WTC11 (cell line): Measurements from ENCODE around the gene NTSR1. TPM values are rescaled to one million over a fixed set of nuclear protein-coding genes. Genes with fewer than 3 reads are reported as not detected.

ENCODE experiments used
- ATAC-seq: fragments of 200-7000 bp; cut with Tn5 transposase; 2 replicates; pipeline ENCODE4 v1.10.0; 2021; ENCODE audit warnings: mild to moderate bottlenecking, moderate library complexity
- CTCF ChIA-PET: fragments of 300-600 bp; sonication (Branson Sonifier 250); formaldehyde crosslinking; loops from one replicate; lab custom pipeline; 2021; ENCODE audit warnings: antibody characterized with exemption; lab: Charles Lee
- POLR2A ChIA-PET: fragments of 350-600 bp; sonication (Branson Sonifier 250); formaldehyde crosslinking; loops from one replicate; lab custom pipeline; 2021; ENCODE audit warnings: antibody characterized with exemption; lab: Charles Lee
- DNase-seq: peaks from one replicate; pipeline ENCODE4 v3.0.0; 2021; ENCODE audit warnings: low spot score
- H3K27ac Mint-ChIP-seq: 2 replicates; pipeline ENCODE4 v1.8.0; 2021; ENCODE audit warnings: mixed read lengths
- H3K27me3 Mint-ChIP-seq: 2 replicates; pipeline ENCODE4 v1.8.0; 2021; ENCODE audit warnings: low read depth, mild to moderate bottlenecking, moderate library complexity, mixed read lengths
- H3K36me3 Mint-ChIP-seq: 2 replicates; pipeline ENCODE4 v1.8.0; 2021; ENCODE audit warnings: mixed read lengths
- H3K4me1 Mint-ChIP-seq: 2 replicates; pipeline ENCODE4 v1.8.0; 2022; ENCODE audit warnings: mixed read lengths
- H3K4me3 Mint-ChIP-seq: 2 replicates; pipeline ENCODE4 v1.8.0; 2021; ENCODE audit warnings: mild to moderate bottlenecking, moderate library complexity, mixed read lengths
- H3K9me3 Mint-ChIP-seq: 2 replicates; pipeline ENCODE4 v1.8.0; 2021; ENCODE audit warnings: mixed read lengths
- ARID4B ChIP-seq: sonication (generic); formaldehyde crosslinking; IDR thresholded peaks from 2 replicates; pipeline ENCODE4 v1.8.0; 2023; ENCODE audit warnings: missing genetic modification reagents, mild to moderate bottlenecking, borderline replicate concordance
- ESRRA ChIP-seq: sonication (generic); formaldehyde crosslinking; IDR thresholded peaks from 2 replicates; pipeline ENCODE4 v1.8.1; 2022; ENCODE audit warnings: mild to moderate bottlenecking, missing genetic modification reagents, borderline replicate concordance
- ETV6 ChIP-seq: sonication (generic); formaldehyde crosslinking; IDR thresholded peaks from 2 replicates; pipeline ENCODE4 v1.8.1; 2022; ENCODE audit warnings: mild to moderate bottlenecking, missing genetic modification reagents
- FOXK1 ChIP-seq: sonication (generic); formaldehyde crosslinking; IDR thresholded peaks from 2 replicates; pipeline ENCODE4 v1.8.0; 2022; ENCODE audit warnings: mild to moderate bottlenecking, moderate library complexity, missing genetic modification reagents
- FOXP1 ChIP-seq: sonication (generic); formaldehyde crosslinking; IDR thresholded peaks from 2 replicates; pipeline ENCODE4 v1.8.0; 2022; ENCODE audit warnings: missing genetic modification reagents, mild to moderate bottlenecking, moderate library complexity, borderline replicate concordance
- GRHL2 ChIP-seq: fragments of 250-450 bp; sonication (Bioruptor Pico); IDR thresholded peaks from 2 replicates; pipeline ENCODE4 v1.8.0; 2022; ENCODE audit warnings: mild to moderate bottlenecking, moderate library complexity; ENCODE audit not compliant: insufficient replicate concordance, severe bottlenecking
- IRF1 ChIP-seq: sonication (generic); formaldehyde crosslinking; IDR thresholded peaks from 2 replicates; pipeline ENCODE4 v1.8.0; 2023; ENCODE audit warnings: missing genetic modification reagents
- NR2C2 ChIP-seq: sonication (generic); formaldehyde crosslinking; IDR thresholded peaks from 2 replicates; pipeline ENCODE4 v1.8.0; 2022; ENCODE audit warnings: mild to moderate bottlenecking, missing genetic modification reagents
- RORB ChIP-seq: fragments of 250-450 bp; sonication (Bioruptor Pico); IDR thresholded peaks from 2 replicates; pipeline ENCODE4 v1.9.0; 2021; ENCODE audit warnings: mild to moderate bottlenecking
- TCF7 ChIP-seq: sonication (generic); formaldehyde crosslinking; IDR thresholded peaks from 2 replicates; pipeline ENCODE4 v1.8.0; 2022; ENCODE audit warnings: mild to moderate bottlenecking, low read depth, missing genetic modification reagents, moderate library complexity
- TEAD1 ChIP-seq: sonication (generic); formaldehyde crosslinking; IDR thresholded peaks from 2 replicates; pipeline ENCODE4 v1.8.0; 2022; ENCODE audit warnings: mild to moderate bottlenecking, missing genetic modification reagents
- ZNF219 ChIP-seq: sonication (generic); formaldehyde crosslinking; IDR thresholded peaks from 2 replicates; pipeline ENCODE4 v1.8.0; 2023; ENCODE audit warnings: missing genetic modification reagents, mild to moderate bottlenecking, borderline replicate concordance
- ZNF232 ChIP-seq: sonication (generic); formaldehyde crosslinking; IDR thresholded peaks from 2 replicates; pipeline ENCODE4 v1.8.0; 2022; ENCODE audit warnings: mild to moderate bottlenecking, missing genetic modification reagents
- ZNF263 ChIP-seq: sonication (generic); formaldehyde crosslinking; IDR thresholded peaks from 2 replicates; pipeline ENCODE4 v1.8.1; 2022; ENCODE audit warnings: low read depth, mild to moderate bottlenecking, moderate library complexity, missing genetic modification reagents
- total RNA-seq: library from RNA; stranded (reverse); gene quantifications from 3 replicates; pipeline ENCODE4 v1.2.3, GENCODE V29; 2021
- TF ChIP-seq, protein P1 (sequence below): sonication (generic); formaldehyde crosslinking; IDR thresholded peaks from 2 replicates; pipeline ENCODE4 v1.8.0; 2022; ENCODE audit warnings: mild to moderate bottlenecking, missing genetic modification reagents
- TF ChIP-seq, protein P2 (sequence below): sonication (generic); formaldehyde crosslinking; IDR thresholded peaks from 2 replicates; pipeline ENCODE4 v1.8.0; 2022; ENCODE audit warnings: missing genetic modification reagents

The NTSR1 gene
- total RNA-seq, 1 experiment from 2014 or later: 0.63 TPM

- H3K4me3 Mint-ChIP-seq: no peak overlapping the region
- CTCF ChIA-PET: no interaction called here
- DNase-seq: no peak
- H3K27ac Mint-ChIP-seq: no peak overlapping the region
- H3K27me3 Mint-ChIP-seq: peaks cover 10% of the 10 kb centered on the region
- H3K36me3 Mint-ChIP-seq: peaks cover 6% of the 10 kb centered on the region
- POLR2A ChIA-PET: no interaction called here
- no peak for TF ChIP-seq ETV6
- TF ChIP-seq GRHL2: no peak
- TF ChIP-seq RORB (CRISPR knock-in tag): no peak
- no peak for TF ChIP-seq ZNF232 (CRISPR knock-in tag)
- no peak for TF ChIP-seq TEAD1 (CRISPR knock-in tag)
- TF ChIP-seq, protein P1, sequence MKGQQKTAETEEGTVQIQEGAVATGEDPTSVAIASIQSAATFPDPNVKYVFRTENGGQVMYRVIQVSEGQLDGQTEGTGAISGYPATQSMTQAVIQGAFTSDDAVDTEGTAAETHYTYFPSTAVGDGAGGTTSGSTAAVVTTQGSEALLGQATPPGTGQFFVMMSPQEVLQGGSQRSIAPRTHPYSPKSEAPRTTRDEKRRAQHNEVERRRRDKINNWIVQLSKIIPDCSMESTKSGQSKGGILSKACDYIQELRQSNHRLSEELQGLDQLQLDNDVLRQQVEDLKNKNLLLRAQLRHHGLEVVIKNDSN (CRISPR knock-in tag): no peak
- TF ChIP-seq ESRRA (CRISPR knock-in tag): no peak
- no peak for TF ChIP-seq FOXK1
- TF ChIP-seq, protein P2, sequence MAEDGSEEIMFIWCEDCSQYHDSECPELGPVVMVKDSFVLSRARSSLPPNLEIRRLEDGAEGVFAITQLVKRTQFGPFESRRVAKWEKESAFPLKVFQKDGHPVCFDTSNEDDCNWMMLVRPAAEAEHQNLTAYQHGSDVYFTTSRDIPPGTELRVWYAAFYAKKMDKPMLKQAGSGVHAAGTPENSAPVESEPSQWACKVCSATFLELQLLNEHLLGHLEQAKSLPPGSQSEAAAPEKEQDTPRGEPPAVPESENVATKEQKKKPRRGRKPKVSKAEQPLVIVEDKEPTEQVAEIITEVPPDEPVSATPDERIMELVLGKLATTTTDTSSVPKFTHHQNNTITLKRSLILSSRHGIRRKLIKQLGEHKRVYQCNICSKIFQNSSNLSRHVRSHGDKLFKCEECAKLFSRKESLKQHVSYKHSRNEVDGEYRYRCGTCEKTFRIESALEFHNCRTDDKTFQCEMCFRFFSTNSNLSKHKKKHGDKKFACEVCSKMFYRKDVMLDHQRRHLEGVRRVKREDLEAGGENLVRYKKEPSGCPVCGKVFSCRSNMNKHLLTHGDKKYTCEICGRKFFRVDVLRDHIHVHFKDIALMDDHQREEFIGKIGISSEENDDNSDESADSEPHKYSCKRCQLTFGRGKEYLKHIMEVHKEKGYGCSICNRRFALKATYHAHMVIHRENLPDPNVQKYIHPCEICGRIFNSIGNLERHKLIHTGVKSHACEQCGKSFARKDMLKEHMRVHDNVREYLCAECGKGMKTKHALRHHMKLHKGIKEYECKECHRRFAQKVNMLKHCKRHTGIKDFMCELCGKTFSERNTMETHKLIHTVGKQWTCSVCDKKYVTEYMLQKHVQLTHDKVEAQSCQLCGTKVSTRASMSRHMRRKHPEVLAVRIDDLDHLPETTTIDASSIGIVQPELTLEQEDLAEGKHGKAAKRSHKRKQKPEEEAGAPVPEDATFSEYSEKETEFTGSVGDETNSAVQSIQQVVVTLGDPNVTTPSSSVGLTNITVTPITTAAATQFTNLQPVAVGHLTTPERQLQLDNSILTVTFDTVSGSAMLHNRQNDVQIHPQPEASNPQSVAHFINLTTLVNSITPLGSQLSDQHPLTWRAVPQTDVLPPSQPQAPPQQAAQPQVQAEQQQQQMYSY (CRISPR knock-in tag): no peak
- TF ChIP-seq IRF1 (CRISPR knock-in tag): no peak
- TF ChIP-seq ZNF219 (CRISPR knock-in tag): no peak
- TF ChIP-seq TCF7 (CRISPR knock-in tag): no peak
- ATAC-seq: no peak
- no peaks in the 10 kb centered on the region for H3K4me1 Mint-ChIP-seq
- H3K9me3 Mint-ChIP-seq: peaks cover 13% of the 10 kb centered on the region
Observed at GRCh38 chr20:62726276-62726675, 17.6 kb downstream of the NTSR1 start.

DNA sequence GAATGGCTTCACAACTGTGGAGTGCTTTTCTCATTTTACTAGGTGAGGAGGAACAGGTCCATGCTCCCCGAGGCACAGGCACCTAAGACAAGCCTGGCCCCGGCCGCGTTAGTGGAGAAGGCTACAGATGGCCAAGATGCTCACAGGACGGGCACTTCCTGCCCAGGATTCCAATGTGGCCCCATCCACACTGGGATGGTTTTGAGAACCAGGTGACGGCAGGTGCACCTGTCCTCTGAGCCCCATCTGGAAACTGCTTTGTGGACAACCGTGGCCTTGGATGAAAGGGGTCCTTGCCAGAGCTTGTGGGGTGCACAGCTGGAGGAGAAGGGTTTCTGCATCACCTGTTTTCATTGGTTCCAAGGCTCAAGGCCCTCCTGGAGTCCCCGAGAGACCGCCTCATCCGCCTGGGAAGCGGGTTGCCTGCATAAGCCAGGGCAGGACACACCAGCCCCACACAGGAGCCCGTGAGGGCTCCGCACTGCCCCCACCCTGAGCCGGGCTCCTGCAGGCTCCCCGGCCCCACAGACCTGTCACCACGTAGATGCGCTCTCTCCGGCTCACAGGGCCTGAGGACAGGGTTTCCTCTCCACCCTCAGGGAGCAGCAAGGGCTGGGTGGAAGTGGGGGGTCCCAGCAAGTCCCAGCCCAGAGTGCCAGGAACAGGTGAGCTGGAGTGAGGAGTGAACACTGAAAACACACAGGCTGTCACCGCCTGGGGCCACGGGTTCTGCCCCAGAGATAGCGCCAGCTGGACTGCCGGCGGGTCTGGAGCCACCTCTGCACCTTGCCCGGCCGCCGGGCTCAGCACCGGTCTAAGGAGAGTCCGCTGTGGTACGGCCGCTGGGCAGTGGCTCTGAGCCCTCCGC lies 18.3 kb downstream of the NTSR1 start:
- DNase-seq: no peak
- ChIA-PET CTCF (no interaction called here), POLR2A (no interaction called here)
- Mint-ChIP-seq H3K9me3 (peaks cover 6% of the 10 kb centered on the region), H3K4me3 (no peak overlapping the region), H3K27me3 (peaks cover 4% of the 10 kb centered on the region; the same call in 1 of the 2 replicates), H3K27ac (no peak overlapping the region), H3K36me3 (no peaks in the 10 kb centered on the region), H3K4me1 (no peaks in the 10 kb centered on the region)
- no peak for ATAC-seq
- TF ChIP-seq FOXP1 (CRISPR knock-in tag) (no peak), ZNF263 (CRISPR knock-in tag) (no peak), ESRRA (CRISPR knock-in tag) (no peak), NR2C2 (CRISPR knock-in tag) (no peak), ARID4B (no peak)
